ENCODE data around the gene LGALS4. TPM values are rescaled to one million over a fixed set of nuclear protein-coding genes. Genes with fewer than 3 reads are reported as not detected.
"Not testable (repeated sequence)": the region's sequence is repeated elsewhere in the genome, so short reads cannot be mapped to it uniquely, and the experiment has no call there.

Gene LGALS4
- polyA plus RNA-seq, 4 donors = 1.1 to 2.1 (median 1.5) TPM

GRCh38 chr19:38774181-38774950 is 38.4 kb downstream of the LGALS4 start:
- DNase-seq (ENCODE audit: low read depth in 4 of 4, low spot score in 3 of 4) = no peak

GRCh38 chr19:38773469-38774177 is 39.1 kb downstream of the LGALS4 start, which contains the start of gene LGALS7:
TSS of gene LGALS7 (minus strand) at chr19:38773517. CDS start at chr19:38773492, 25 bp downstream.
- DNase-seq (ENCODE audit: low read depth in 4 of 4, low spot score in 3 of 4) = no peak

- DNase-seq (ENCODE audit: low read depth in 4 of 4, low spot score in 3 of 4) = not testable (repeated sequence)
Observed at GRCh38 chr19:38771569-38771968, 41.2 kb downstream of the LGALS4 start.

GRCh38 chr19:38770949-38771275 is 41.8 kb downstream of the LGALS4 start:
- not testable (repeated sequence) for DNase-seq (ENCODE audit: low read depth in 4 of 4, low spot score in 3 of 4)

- not testable (repeated sequence) for DNase-seq (ENCODE audit: low read depth in 4 of 4, low spot score in 3 of 4)
Observed at GRCh38 chr19:38770228-38770948, 42.4 kb downstream of the LGALS4 start.

- peak; percentile 54 to 71 (median 62) for DNase-seq (ENCODE audit: low read depth in 4 of 4, low spot score in 3 of 4)
Observed at GRCh38 chr19:38769635-38770211, 43.0 kb downstream of the LGALS4 start.

- no peak for DNase-seq (ENCODE audit: low read depth in 4 of 4, low spot score in 3 of 4)
Observed at GRCh38 chr19:38766276-38767047, 46.3 kb downstream of the LGALS4 start.

- DNase-seq (ENCODE audit: low read depth in 4 of 4, low spot score in 3 of 4) = no peak
Observed at GRCh38 chr19:38765214-38765613, 47.5 kb downstream of the LGALS4 start.

- DNase-seq (ENCODE audit: low read depth in 4 of 4, low spot score in 3 of 4) = no peak
Observed at GRCh38 chr19:38763795-38764220, 48.9 kb downstream of the LGALS4 start.

- not testable (repeated sequence) for DNase-seq (ENCODE audit: low read depth in 4 of 4, low spot score in 3 of 4)
Observed at GRCh38 chr19:38761884-38762389, 50.8 kb downstream of the LGALS4 start.

GRCh38 chr19:38760805-38761517 is 51.8 kb downstream of the LGALS4 start:
- DNase-seq (ENCODE audit: low read depth in 4 of 4, low spot score in 3 of 4) = not testable (repeated sequence)

- DNase-seq (ENCODE audit: low read depth in 4 of 4, low spot score in 3 of 4) = no peak
Observed at GRCh38 chr19:38759590-38760003, 53.1 kb downstream of the LGALS4 start.

- not testable (repeated sequence) for DNase-seq (ENCODE audit: low read depth in 4 of 4, low spot score in 3 of 4)
Observed at GRCh38 chr19:38754196-38754595, 58.5 kb downstream of the LGALS4 start.

- not testable (repeated sequence) for DNase-seq (ENCODE audit: low read depth in 4 of 4, low spot score in 3 of 4)
Observed at GRCh38 chr19:38753783-38754182, 59.0 kb downstream of the LGALS4 start.

Other genes starting within 250 kb of the LGALS4 start
- gene MAP4K1, start 195.0 kb downstream of the LGALS4 start, polyA plus RNA-seq (ENCODE audit: insufficient read length in 4 of 4) = 1 to 10 TPM; 2.5 to 4.1 (median 3.5) TPM
- 100 to 1,000 TPM; 307 to 353 (median 328) TPM for gene EIF3K, start 193.8 kb downstream of the LGALS4 start, polyA plus RNA-seq (ENCODE audit: insufficient read length in 4 of 4)
- gene ACTN4, start 165.3 kb downstream of the LGALS4 start, polyA plus RNA-seq (ENCODE audit: insufficient read length in 4 of 4) = 100 to 1,000 TPM; 664 to 751 (median 665) TPM
- gene CAPN12, start 68.5 kb downstream of the LGALS4 start, polyA plus RNA-seq (ENCODE audit: insufficient read length in 4 of 4) = 1 to 10 TPM; 3.3 to 7.6 (median 6.2) TPM
- gene LGALS7, start 39.4 kb downstream of the LGALS4 start, polyA plus RNA-seq (ENCODE audit: insufficient read length in 4 of 4) = 1 to 10 TPM in 1 of 4 donors, under 1 TPM in 3; 0.29 to 1.2 (median 0.71) TPM
- 1 to 10 TPM in 2 of 4 donors, under 1 TPM in 1, not detected in 1; 0.80 to 2.6 (median 2.1) TPM for gene LGALS7B, start 23.7 kb downstream of the LGALS4 start, polyA plus RNA-seq (ENCODE audit: insufficient read length in 4 of 4)
- 100 to 1,000 TPM; 136 to 179 (median 139) TPM for gene ECH1, start 18.8 kb upstream of the LGALS4 start, polyA plus RNA-seq (ENCODE audit: insufficient read length in 4 of 4)
- gene HNRNPL, start 37.0 kb upstream of the LGALS4 start, polyA plus RNA-seq (ENCODE audit: insufficient read length in 4 of 4) = 100 to 1,000 TPM; 471 to 524 (median 503) TPM
- 1 to 10 TPM; 7.5 to 9.9 (median 8.9) TPM for gene RINL, start 65.3 kb upstream of the LGALS4 start, polyA plus RNA-seq (ENCODE audit: insufficient read length in 4 of 4)
- 10 to 100 TPM; 42.0 to 46.0 (median 43.1) TPM for gene SIRT2, start 86.7 kb upstream of the LGALS4 start, polyA plus RNA-seq (ENCODE audit: insufficient read length in 4 of 4)
- gene NFKBIB, start 87.0 kb upstream of the LGALS4 start, polyA plus RNA-seq (ENCODE audit: insufficient read length in 4 of 4) = 10 to 100 TPM in 1 of 4 donors, 1 to 10 TPM in 3; 8.1 to 11.6 (median 8.8) TPM
- under 1 TPM; 0.38 to 0.65 (median 0.55) TPM for gene CCER2, start 99.2 kb upstream of the LGALS4 start, polyA plus RNA-seq (ENCODE audit: insufficient read length in 4 of 4)
- gene SARS2, start 117.8 kb upstream of the LGALS4 start, polyA plus RNA-seq (ENCODE audit: insufficient read length in 4 of 4) = 10 to 100 TPM; 35.3 to 52.0 (median 41.6) TPM
- 10 to 100 TPM; 19.8 to 31.7 (median 23.5) TPM for gene MRPS12, start 118.0 kb upstream of the LGALS4 start, polyA plus RNA-seq (ENCODE audit: insufficient read length in 4 of 4)
- gene FBXO17, start 162.8 kb upstream of the LGALS4 start, polyA plus RNA-seq (ENCODE audit: insufficient read length in 4 of 4) = 10 to 100 TPM; 60.5 to 76.1 (median 65.7) TPM
- 1 to 10 TPM; 6.0 to 8.7 (median 7.2) TPM for gene FBXO27, start 219.6 kb upstream of the LGALS4 start, polyA plus RNA-seq (ENCODE audit: insufficient read length in 4 of 4)

All from right renal pelvis (tissue), 4 donors.